Keratinocyte (primary cell): ENCODE results near the gene SERPINA4.

Experiments used
- CTCF ChIP-seq, 3 experiments: IDR thresholded peaks in 1 of 3; conservative IDR thresholded peaks in 1 of 3; optimal IDR thresholded peaks in 1 of 3; 2 replicates in 2 of 3; 3 replicates in 1 of 3; pipeline versions ENCODE3 to v1.5.1; 2011; ENCODE audit warnings: low read length in 3 of 3, mild to moderate bottlenecking in 3 of 3, moderate library complexity in 2 of 3, control low read depth in 1 of 3, inconsistent platforms in 1 of 3; ENCODE audit not compliant: insufficient read depth in 2 of 3; ENCODE audit errors: extremely low read depth in 1 of 3
- EZH2 ChIP-seq: IDR thresholded peaks from one replicate; pipeline ENCODE4 v1.6.1; 2012; ENCODE audit warnings: inconsistent platforms, mild to moderate bottlenecking, low read length, moderate library complexity

- TF ChIP-seq CTCF (optimal IDR thresholded peaks at IDR 0.05 in 1 of 3, IDR thresholded peaks at IDR 0.05 in 1 of 3, conservative IDR thresholded peaks at IDR 0.05 in 1 of 3; ENCODE audit: extremely low read depth in 1 of 3, insufficient read depth in 2 of 3, low read length in 3 of 3) = no peak
- TF ChIP-seq EZH2 = no peak
Observed at GRCh38 chr14:94578712-94579111, 17.5 kb downstream of the SERPINA4 start.
